ENCODE results near the gene ST3GAL5.

The ST3GAL5 gene

GRCh38 chr2:85906748-85907147 lies 18.0 kb upstream of the ST3GAL5 start:
- Histone ChIP-seq H3K36me3 (replicated peaks; ENCODE audit: insufficient read depth, low read length) (no peaks in the 10 kb centered on the region), H3K27ac (ENCODE audit: low read length) (no peak overlapping the region), H3K27me3 (replicated peaks; ENCODE audit: insufficient read depth, low read length) (no peaks in the 10 kb centered on the region), H4K20me1 (ENCODE audit: insufficient read depth, low read length) (no peaks in the 10 kb centered on the region), H3K4me1 (ENCODE audit: low read length) (0 out of 2 replicates have a peak, but pooled peaks cover 6% of the 10 kb centered on the region), H2AFZ (ENCODE audit: low read length) (no peak overlapping the region), H3K9me3 (replicated peaks; ENCODE audit: insufficient read depth, low read length) (no peaks in the 10 kb centered on the region), H3K4me3 (ENCODE audit: low read length) (no peak overlapping the region), H3K9ac (ENCODE audit: low read length) (no peak overlapping the region), H3K79me2 (ENCODE audit: low read length) (no peaks in the 10 kb centered on the region), H3K4me2 (ENCODE audit: low read depth, low read length) (no peak overlapping the region), H3F3A (ENCODE audit: insufficient read depth, low read length) (no peaks in the 10 kb centered on the region), H3K9me2 (replicated peaks; ENCODE audit: insufficient read depth, low read length) (no peaks in the 10 kb centered on the region)
- no peak for DNase-seq
- TF ChIP-seq EZH2 (optimal IDR thresholded peaks at IDR 0.05; ENCODE audit: low read depth, low read length) (no peak), EZH2phosphoT487 (IDR thresholded peaks at IDR 0.05; ENCODE audit: low read length) (no peak), CTCF (IDR thresholded peaks at IDR 0.05; ENCODE audit: low read length) (no peak)

- TF ChIP-seq EZH2 (optimal IDR thresholded peaks at IDR 0.05; ENCODE audit: low read depth, low read length): no peak
- no peak for TF ChIP-seq CTCF (IDR thresholded peaks at IDR 0.05; ENCODE audit: low read length)
- TF ChIP-seq EZH2phosphoT487 (IDR thresholded peaks at IDR 0.05; ENCODE audit: low read length): no peak
- Histone ChIP-seq H4K20me1 (ENCODE audit: insufficient read depth, low read length) (no peaks in the 10 kb centered on the region), H3K4me1 (ENCODE audit: low read length) (0 out of 2 replicates have a peak, but pooled peaks cover 4% of the 10 kb centered on the region), H3K79me2 (ENCODE audit: low read length) (no peaks in the 10 kb centered on the region), H3K9me3 (replicated peaks; ENCODE audit: insufficient read depth, low read length) (no peaks in the 10 kb centered on the region), H3K36me3 (replicated peaks; ENCODE audit: insufficient read depth, low read length) (no peaks in the 10 kb centered on the region), H2AFZ (ENCODE audit: low read length) (no peak overlapping the region), H3K9me2 (replicated peaks; ENCODE audit: insufficient read depth, low read length) (no peaks in the 10 kb centered on the region), H3K27ac (ENCODE audit: low read length) (no peak overlapping the region), H3K4me2 (ENCODE audit: low read depth, low read length) (no peak overlapping the region), H3F3A (ENCODE audit: insufficient read depth, low read length) (no peaks in the 10 kb centered on the region), H3K9ac (ENCODE audit: low read length) (no peak overlapping the region), H3K27me3 (replicated peaks; ENCODE audit: insufficient read depth, low read length) (no peaks in the 10 kb centered on the region), H3K4me3 (ENCODE audit: low read length) (no peak overlapping the region)
- no peak for DNase-seq
Observed at GRCh38 chr2:85905891-85906290, 17.1 kb upstream of the ST3GAL5 start.

GRCh38 chr2:85905187-85905666 lies 16.4 kb upstream of the ST3GAL5 start:
- no peak overlapping the region for H3K27ac ChIP-seq (ENCODE audit: low read length)
- H3K79me2 ChIP-seq (ENCODE audit: low read length): no peaks in the 10 kb centered on the region
- no peaks in the 10 kb centered on the region for H3F3A ChIP-seq (ENCODE audit: insufficient read depth, low read length)
- no peaks in the 10 kb centered on the region for H3K36me3 ChIP-seq (replicated peaks; ENCODE audit: insufficient read depth, low read length)
- no peak overlapping the region for H3K9ac ChIP-seq (ENCODE audit: low read length)
- H3K4me1 ChIP-seq (ENCODE audit: low read length): no peaks in the 10 kb centered on the region
- H3K27me3 ChIP-seq (replicated peaks; ENCODE audit: insufficient read depth, low read length): no peaks in the 10 kb centered on the region
- H3K9me2 ChIP-seq (replicated peaks; ENCODE audit: insufficient read depth, low read length): no peaks in the 10 kb centered on the region
- no peak for TF ChIP-seq CTCF (IDR thresholded peaks at IDR 0.05; ENCODE audit: low read length)
- TF ChIP-seq EZH2 (optimal IDR thresholded peaks at IDR 0.05; ENCODE audit: low read depth, low read length): no peak
- no peak for TF ChIP-seq EZH2phosphoT487 (IDR thresholded peaks at IDR 0.05; ENCODE audit: low read length)
- no peak overlapping the region for H2AFZ ChIP-seq (ENCODE audit: low read length)
- H3K4me2 ChIP-seq (ENCODE audit: low read depth, low read length): no peak overlapping the region
- H3K4me3 ChIP-seq (ENCODE audit: low read length): no peak overlapping the region
- no peaks in the 10 kb centered on the region for H4K20me1 ChIP-seq (ENCODE audit: insufficient read depth, low read length)
- H3K9me3 ChIP-seq (replicated peaks; ENCODE audit: insufficient read depth, low read length): no peaks in the 10 kb centered on the region
- no peak for DNase-seq
